Stimulated activated naive CD8-positive, alpha-beta T cell treated with anti-CD3 and anti-CD28 coated beads, Interleukin-15, Interleukin-2, amounts not matched to agents 100 ng/mL and 50 ng/mL, for 24 hours (primary cell): ENCODE data around the gene ALDH16A1.

Experiments used
- H3K27ac Mint-ChIP-seq: one replicate; pipeline ENCODE4 v1.8.0; 2021; ENCODE audit warnings: mild to moderate bottlenecking, mixed read lengths
- H3K27me3 Mint-ChIP-seq: one replicate; pipeline ENCODE4 v1.8.0; 2021; ENCODE audit warnings: mixed read lengths
- H3K36me3 Mint-ChIP-seq: one replicate; pipeline ENCODE4 v1.8.0; 2021; ENCODE audit warnings: low read depth, mixed read lengths
- H3K4me1 Mint-ChIP-seq: one replicate; pipeline ENCODE4 v1.8.0; 2021; ENCODE audit warnings: low read depth, mixed read lengths
- H3K4me3 Mint-ChIP-seq: one replicate; pipeline ENCODE4 v1.8.0; 2021; ENCODE audit warnings: mild to moderate bottlenecking, mixed read lengths
- H3K9me3 Mint-ChIP-seq: one replicate; pipeline ENCODE4 v1.8.0; 2021; ENCODE audit warnings: mixed read lengths

The ALDH16A1 gene

DNA sequence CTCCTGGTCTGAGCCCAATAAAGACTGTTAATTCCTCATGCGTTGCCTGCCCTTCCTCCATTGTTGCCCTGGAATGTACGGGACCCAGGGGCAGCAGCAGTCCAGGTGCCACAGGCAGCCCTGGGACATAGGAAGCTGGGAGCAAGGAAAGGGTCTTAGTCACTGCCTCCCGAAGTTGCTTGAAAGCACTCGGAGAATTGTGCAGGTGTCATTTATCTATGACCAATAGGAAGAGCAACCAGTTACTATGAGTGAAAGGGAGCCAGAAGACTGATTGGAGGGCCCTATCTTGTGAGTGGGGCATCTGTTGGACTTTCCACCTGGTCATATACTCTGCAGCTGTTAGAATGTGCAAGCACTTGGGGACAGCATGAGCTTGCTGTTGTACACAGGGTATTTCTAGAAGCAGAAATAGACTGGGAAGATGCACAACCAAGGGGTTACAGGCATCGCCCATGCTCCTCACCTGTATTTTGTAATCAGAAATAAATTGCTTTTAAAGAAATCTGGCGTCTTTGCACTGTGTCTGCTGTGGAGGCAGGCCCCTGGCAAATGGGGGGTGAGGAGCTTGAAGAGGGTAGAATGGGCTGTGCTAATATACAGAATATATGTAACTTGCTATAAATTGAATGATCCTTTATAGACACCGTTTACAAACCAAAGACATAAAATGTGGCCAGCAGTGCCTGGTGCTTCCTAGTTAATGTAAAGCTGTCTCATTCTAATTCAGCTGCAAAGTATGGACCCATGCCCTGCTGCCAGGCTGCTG lies 39.0 kb downstream of the ALDH16A1 start:
- Mint-ChIP-seq H3K36me3 (peaks cover 65% of the 10 kb centered on the region), H3K27ac (peak overlapping the region; percentile 100), H3K9me3 (no peaks in the 10 kb centered on the region), H3K4me1 (peaks cover 66% of the 10 kb centered on the region), H3K27me3 (peaks cover 6% of the 10 kb centered on the region), H3K4me3 (peak overlapping the region; percentile 60)

DNA sequence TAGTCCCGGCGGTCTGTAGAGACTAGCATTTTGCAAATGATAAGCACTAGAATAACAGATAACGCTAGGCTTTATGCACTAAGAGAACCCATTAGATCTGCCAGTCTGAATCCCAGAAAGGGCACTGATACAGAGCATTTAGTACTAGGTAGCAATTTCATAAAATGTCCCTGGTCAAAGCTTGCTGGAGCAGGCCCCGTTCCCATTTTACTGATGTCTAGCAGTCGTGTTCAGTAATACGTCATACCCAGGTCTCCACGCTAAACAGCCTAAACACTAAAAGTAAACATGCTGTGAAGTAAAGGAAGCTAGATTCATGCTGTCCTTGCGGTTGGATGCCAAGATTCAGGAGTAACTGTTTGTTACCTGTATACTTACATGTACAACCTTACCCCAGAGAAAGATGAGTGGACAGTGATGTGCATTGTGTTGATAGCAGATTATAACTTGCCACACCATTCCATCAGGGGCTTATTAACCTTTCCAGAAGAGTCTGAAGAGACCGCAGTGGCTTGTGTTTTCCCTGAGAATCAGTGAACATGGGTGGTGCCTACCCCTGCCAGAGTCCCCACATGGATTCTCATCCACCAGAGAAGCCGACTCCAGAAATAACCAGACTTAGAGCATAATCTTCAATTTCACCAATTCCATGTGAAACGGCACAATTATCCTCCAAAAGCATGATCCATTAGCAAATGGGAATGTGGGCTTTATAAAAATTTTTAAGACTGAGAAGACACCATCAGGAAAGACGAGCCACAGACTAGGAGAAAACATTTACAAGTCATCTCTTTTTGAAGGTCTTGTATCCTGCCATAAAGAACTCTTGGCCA lies 39.8 kb downstream of the ALDH16A1 start:
- Mint-ChIP-seq H3K27ac (peak overlapping the region; percentile 100), H3K9me3 (no peaks in the 10 kb centered on the region), H3K4me3 (peak overlapping the region; percentile 60), H3K36me3 (peaks cover 65% of the 10 kb centered on the region), H3K27me3 (no peaks in the 10 kb centered on the region), H3K4me1 (peaks cover 65% of the 10 kb centered on the region)

DNA sequence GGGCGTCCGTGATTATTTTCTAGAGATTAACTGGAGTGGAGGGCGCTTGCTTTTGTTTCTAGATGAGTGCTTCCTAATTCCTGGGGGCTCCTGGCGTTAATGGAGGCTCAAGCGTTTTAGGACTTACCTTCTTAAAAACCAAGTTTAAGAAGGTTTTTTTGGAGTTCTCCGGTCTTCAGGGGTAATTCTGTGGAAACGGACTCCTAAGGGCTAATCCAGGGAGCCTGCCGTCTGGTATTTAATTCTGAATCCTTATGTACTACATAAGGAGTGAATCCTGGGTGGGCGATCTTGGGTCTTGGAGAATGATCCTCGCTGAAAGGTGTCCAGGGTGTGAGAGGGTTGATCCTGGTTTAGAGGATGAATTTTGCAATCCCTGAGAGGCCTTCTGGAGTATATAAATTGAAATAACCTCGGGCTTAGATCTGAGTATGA lies 43.6 kb downstream of the ALDH16A1 start:
- H3K4me3 Mint-ChIP-seq: peak overlapping the region; percentile 98
- H3K4me1 Mint-ChIP-seq: peaks cover 65% of the 10 kb centered on the region
- no peaks in the 10 kb centered on the region for H3K9me3 Mint-ChIP-seq
- peak overlapping the region; percentile 100 for H3K27ac Mint-ChIP-seq
- peaks cover 55% of the 10 kb centered on the region for H3K36me3 Mint-ChIP-seq
- H3K27me3 Mint-ChIP-seq: no peaks in the 10 kb centered on the region

DNA sequence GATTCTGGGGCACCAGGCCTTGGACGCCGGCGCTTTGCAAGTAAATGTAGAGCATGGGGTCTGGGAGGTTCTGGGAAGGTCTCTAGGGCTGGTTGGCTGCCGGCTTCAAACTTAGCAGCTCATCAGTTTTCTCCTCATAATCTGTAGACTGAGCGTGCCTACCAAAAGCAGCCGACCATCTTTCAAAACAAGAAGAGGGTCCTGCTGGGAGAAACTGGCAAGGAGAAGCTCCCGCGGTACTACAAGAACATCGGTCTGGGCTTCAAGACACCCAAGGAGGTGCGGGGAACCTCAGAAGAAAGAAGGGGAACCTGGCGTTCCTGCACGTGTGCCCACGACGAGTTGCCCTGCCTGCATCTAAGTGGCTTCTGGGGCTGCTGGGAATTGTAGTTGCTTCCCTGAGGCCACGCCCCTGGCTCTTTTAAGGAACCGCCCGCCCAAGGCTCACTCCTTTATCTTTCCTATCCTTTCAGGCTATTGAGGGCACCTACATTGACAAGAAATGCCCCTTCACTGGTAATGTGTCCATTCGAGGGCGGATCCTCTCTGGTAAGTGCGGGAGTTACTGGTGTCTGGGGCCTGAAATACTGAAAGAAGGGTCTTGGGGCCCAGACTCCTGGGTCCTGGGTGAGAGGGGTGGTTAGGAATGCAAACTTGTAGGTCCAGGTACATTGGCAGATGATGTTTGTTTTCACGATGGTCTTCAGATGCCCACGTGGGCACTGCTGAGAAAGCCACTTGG lies 44.2 kb downstream of the ALDH16A1 start:
- peaks cover 49% of the 10 kb centered on the region for H3K36me3 Mint-ChIP-seq
- H3K27me3 Mint-ChIP-seq: no peaks in the 10 kb centered on the region

DNA sequence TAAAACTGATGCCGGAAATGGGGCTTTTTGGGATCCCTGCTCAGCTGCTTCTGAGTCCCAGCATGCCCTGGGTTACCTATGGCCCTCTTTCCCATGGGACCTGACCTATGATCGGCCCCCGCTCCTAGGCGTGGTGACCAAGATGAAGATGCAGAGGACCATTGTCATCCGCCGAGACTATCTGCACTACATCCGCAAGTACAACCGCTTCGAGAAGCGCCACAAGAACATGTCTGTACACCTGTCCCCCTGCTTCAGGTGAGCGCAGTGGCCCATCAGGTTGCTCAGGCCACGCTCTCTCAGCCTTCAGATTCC lies 44.7 kb downstream of the ALDH16A1 start:
- Mint-ChIP-seq H3K27me3 (no peaks in the 10 kb centered on the region), H3K4me1 (peaks cover 61% of the 10 kb centered on the region), H3K4me3 (peak overlapping the region; percentile 98), H3K36me3 (peaks cover 43% of the 10 kb centered on the region), H3K9me3 (no peaks in the 10 kb centered on the region), H3K27ac (peak overlapping the region; percentile 100)

More for the DNA sequence above, 44.2 kb downstream of the ALDH16A1 start:
- Mint-ChIP-seq H3K4me3 (peak overlapping the region; percentile 98), H3K9me3 (no peaks in the 10 kb centered on the region), H3K4me1 (peaks cover 63% of the 10 kb centered on the region), H3K27ac (peak overlapping the region; percentile 100)

DNA sequence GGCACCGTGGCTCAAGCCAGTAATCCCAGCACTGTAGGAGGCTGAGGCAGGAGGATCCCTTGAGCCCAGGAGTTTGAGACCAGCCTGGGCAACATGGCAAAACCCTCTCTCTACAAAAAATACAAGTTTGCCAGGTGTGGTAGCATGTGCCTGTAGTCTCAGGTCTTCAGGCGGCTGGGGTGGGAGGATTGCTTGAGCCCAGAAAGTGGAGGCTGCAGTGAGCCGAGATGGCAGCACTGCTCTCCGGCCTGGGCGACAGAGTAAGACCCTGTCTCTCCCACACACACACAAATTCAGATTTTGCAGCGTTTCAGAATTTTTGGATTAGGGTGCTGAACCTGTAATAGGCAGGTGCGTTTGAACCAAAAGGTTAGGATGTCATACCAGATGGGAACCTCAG lies 45.5 kb downstream of the ALDH16A1 start:
- peaks cover 56% of the 10 kb centered on the region for H3K4me1 Mint-ChIP-seq
- peak overlapping the region; percentile 100 for H3K27ac Mint-ChIP-seq
- H3K27me3 Mint-ChIP-seq: no peaks in the 10 kb centered on the region
- peak overlapping the region; percentile 98 for H3K4me3 Mint-ChIP-seq
- H3K9me3 Mint-ChIP-seq: no peaks in the 10 kb centered on the region
- H3K36me3 Mint-ChIP-seq: peaks cover 39% of the 10 kb centered on the region

DNA sequence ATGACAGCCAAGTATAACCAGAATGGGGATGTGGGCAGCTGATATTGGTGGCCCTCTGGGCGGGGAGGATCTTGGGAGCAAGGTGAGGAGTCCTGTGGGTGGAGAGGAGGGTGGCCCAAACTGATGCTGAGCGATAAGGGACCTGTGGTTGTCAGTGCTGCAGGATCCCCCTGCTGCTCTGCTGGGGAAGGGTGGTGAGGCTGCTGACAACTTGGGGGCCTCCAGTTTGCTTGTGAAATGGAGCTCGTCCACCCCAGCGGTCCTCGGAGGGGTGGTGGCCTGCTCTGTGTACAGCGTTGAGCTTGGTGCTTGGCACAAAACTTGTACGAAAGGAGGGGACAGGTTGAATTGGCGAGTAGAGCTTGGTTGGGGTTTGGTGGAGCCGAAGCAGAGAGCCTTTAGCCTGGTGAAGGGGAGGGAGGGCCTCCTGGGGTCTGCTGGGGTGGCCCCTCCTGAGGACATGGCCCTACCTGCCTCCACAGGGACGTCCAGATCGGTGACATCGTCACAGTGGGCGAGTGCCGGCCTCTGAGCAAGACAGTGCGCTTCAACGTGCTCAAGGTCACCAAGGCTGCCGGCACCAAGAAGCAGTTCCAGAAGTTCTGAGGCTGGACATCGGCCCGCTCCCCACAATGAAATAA lies 46.1 kb downstream of the ALDH16A1 start:
- Mint-ChIP-seq H3K27me3 (no peaks in the 10 kb centered on the region), H3K4me3 (peak overlapping the region; percentile 98), H3K27ac (peak overlapping the region; percentile 100), H3K36me3 (peaks cover 39% of the 10 kb centered on the region), H3K9me3 (no peaks in the 10 kb centered on the region), H3K4me1 (peaks cover 56% of the 10 kb centered on the region)

DNA sequence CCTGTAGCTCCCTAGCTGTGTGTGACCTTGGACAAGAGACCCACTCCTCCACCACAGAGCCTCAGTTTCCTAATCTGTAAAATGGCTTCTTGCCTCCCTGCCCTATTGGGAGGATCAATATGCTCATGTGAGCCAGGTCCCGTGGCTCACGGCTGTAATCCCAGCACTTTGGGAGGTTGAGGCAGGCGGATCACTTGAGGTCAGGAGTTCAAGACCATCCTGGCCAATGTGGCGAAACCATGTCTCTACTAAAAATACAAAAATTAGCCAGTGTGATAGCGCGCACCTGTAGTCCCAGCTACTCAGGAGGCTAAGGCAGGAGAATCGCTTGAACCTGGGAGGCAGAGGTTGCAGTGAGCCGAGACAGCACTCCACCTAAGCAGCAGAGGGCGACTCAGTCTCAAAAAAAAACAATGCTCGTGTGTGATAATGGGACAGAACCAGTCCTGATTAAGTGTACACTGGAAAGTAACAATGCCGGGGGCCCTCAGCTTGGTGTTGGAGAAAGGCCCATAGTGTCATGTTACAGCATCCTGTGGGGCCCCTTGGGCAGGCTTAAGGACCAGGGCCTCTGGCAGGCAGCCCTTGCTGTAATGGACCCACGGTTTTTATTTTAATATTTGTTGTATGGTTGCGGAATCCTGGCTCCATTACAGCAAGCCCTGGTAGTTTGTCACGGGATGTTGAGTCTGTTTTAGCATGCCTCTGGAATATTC lies 50.0 kb downstream of the ALDH16A1 start:
- H3K27ac Mint-ChIP-seq: no peak overlapping the region
- H3K27me3 Mint-ChIP-seq: no peaks in the 10 kb centered on the region
- peaks cover 24% of the 10 kb centered on the region for H3K36me3 Mint-ChIP-seq
- H3K4me3 Mint-ChIP-seq: no peak overlapping the region
- peaks cover 38% of the 10 kb centered on the region for H3K4me1 Mint-ChIP-seq
- no peaks in the 10 kb centered on the region for H3K9me3 Mint-ChIP-seq

DNA sequence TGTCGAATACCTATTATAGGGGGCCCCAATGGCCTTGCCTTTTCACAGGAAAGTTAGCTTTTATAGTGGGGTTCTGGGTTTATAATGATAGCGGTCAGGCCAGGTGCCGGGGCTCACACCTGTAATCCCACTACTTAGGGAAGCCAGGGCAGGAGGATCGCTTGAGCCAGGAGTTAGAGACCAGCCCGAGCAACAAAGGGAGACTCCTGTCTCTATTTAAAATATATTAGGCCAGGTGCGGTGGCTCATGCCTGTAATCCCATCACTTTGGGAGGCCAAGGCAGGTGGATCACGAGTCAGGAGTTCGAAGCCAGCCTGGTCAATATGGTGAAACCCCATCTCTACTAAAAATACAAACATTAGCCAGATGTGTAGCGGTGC lies 50.5 kb downstream of the ALDH16A1 start:
- Mint-ChIP-seq H3K36me3 (peaks cover 19% of the 10 kb centered on the region), H3K4me1 (peaks cover 34% of the 10 kb centered on the region), H3K9me3 (no peaks in the 10 kb centered on the region), H3K4me3 (no peak overlapping the region), H3K27me3 (no peaks in the 10 kb centered on the region), H3K27ac (no peak overlapping the region)

DNA sequence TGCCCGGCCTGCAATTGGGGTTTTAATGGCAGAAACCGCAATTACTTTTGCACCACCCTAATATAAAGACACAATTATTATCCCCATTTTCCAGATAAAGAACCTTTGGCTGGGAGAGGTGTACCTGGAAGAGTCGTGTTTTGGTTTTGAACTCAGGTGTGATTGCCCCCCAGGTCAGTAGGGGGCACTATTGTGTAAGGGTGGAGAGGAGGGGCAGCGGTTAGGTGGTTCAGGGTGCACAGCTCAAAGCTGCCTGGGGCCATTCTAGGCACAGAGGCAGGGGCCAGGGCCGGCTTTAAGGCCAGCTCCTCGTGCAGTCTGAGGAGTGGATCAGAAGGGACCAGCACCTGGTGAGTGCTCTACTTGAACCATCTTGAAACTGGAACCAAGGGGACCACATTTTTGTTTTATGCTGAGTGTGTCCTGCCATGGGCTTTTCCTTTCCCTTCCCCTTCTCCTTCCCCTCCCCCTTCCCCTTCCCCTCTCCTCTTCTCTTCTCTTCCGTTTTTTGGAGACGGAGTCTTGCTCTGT lies 53.6 kb downstream of the ALDH16A1 start:
- H3K36me3 Mint-ChIP-seq: no peaks in the 10 kb centered on the region
- H3K4me1 Mint-ChIP-seq: peaks cover 11% of the 10 kb centered on the region
- no peaks in the 10 kb centered on the region for H3K9me3 Mint-ChIP-seq
- no peak overlapping the region for H3K4me3 Mint-ChIP-seq
- no peak overlapping the region for H3K27ac Mint-ChIP-seq
- H3K27me3 Mint-ChIP-seq: no peaks in the 10 kb centered on the region

DNA sequence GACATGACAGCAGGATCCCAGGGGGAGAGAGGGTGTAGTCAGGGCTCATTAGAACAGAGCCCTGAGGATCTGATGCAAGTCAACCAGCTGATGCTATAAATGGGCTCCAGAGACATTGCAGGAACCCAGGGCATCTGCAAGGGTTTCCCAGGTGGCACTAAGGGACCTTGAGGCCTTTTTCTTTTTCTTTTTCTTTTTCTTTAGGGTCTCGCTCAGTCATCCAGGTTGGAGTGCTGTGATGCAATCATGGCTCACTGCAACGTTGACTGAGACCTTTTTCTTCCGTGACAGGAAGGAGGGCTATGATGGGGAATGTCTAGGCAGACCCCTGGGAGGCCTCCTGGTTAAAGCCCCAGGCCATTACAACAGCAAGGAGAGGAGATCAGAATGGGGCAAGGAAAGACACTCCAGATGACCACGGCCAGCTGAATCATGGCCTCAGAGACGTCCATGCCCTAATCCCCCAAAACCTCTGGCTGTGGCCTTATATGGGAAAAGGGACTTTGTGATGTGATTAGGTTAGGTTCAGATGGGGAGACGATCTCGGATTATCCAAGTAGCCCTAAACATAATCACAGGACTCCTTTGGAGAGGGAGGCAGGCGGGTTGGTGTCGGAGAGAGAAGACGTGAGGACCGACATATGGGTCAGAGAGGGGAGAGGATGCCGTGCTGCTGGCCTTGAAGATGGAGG lies 54.9 kb downstream of the ALDH16A1 start:
- Mint-ChIP-seq H3K4me3 (no peak overlapping the region), H3K36me3 (no peaks in the 10 kb centered on the region), H3K27ac (peak overlapping the region; percentile 45), H3K9me3 (no peaks in the 10 kb centered on the region), H3K4me1 (peaks cover 15% of the 10 kb centered on the region), H3K27me3 (no peaks in the 10 kb centered on the region)

DNA sequence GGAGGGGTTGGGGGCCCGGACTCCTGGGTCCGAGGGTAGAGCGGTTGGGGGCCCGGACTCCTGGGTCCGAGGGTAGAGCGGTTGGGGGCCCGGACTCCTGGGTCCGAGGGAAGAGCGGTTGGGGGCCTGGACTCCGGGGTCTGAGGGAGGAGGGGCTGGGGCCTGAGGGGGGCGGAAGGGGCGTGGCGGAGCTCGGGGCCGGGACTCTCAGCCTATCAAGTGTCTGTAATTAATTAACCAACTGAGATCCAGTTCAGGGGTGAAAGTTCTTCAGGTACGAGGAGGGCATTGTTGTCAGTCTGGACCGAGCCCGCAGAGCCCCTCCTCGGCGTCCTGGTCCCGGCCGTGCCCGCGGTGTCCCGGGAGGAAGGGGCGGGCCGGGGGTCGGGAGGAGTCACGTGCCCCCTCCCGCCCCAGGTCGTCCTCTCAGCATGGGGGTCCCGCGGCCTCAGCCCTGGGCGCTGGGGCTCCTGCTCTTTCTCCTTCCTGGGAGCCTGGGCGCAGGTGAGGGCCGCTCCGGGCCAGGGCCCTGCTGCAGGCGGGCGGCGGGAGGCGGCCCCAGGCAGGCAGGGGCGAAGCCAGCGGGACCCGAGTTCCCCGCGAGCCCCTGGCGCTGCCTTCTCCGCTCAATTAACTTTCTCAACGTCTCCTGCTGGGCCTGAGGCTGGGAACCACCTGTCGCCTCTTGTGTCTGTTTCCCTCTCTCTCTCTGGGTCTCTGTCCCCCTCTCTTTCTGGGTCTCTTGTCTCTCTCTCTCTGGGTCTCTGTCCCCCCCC lies 60.1 kb downstream of the ALDH16A1 start:
- Mint-ChIP-seq H3K27me3 (no peaks in the 10 kb centered on the region), H3K27ac (peak overlapping the region; percentile 71), H3K4me3 (peak overlapping the region; percentile 86), H3K36me3 (no peaks in the 10 kb centered on the region), H3K4me1 (peaks cover 22% of the 10 kb centered on the region), H3K9me3 (no peaks in the 10 kb centered on the region)

DNA sequence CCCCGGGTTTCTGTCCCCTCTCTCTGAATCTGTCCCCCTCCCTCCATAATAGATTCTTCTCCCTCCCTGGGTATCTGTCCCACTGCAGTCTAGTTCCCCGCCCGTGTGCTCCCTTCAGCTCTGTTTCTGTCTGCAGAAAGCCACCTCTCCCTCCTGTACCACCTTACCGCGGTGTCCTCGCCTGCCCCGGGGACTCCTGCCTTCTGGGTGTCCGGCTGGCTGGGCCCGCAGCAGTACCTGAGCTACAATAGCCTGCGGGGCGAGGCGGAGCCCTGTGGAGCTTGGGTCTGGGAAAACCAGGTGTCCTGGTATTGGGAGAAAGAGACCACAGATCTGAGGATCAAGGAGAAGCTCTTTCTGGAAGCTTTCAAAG lies 60.7 kb downstream of the ALDH16A1 start:
- Mint-ChIP-seq H3K27ac (peak overlapping the region; percentile 71), H3K9me3 (no peaks in the 10 kb centered on the region), H3K4me3 (peak overlapping the region; percentile 86), H3K36me3 (no peaks in the 10 kb centered on the region), H3K27me3 (no peaks in the 10 kb centered on the region), H3K4me1 (peaks cover 22% of the 10 kb centered on the region)
